HG02642 (cell line): ENCODE measurements around the gene NIPAL3.
"Not testable (repeated sequence)": the region's sequence is repeated elsewhere in the genome, so short reads cannot be mapped to it uniquely, and the experiment has no call there.

ENCODE experiments used
- ATAC-seq: cut with Tn5 transposase; IDR thresholded peaks from one replicate; pipeline ENCODE4 v1.9.1; 2021; ENCODE audit warnings: mild to moderate bottlenecking; ENCODE audit not compliant: unreplicated experiment, poor library complexity

NIPAL3 gene

GRCh38 chr1:24452922-24453485 is 37.4 kb downstream of the NIPAL3 start:
- no peak for ATAC-seq

GRCh38 chr1:24454673-24455072 is 39.1 kb downstream of the NIPAL3 start:
- ATAC-seq: no peak

- ATAC-seq: no peak
These were observed 39.7 kb downstream of the NIPAL3 start for GRCh38 chr1:24455272-24455671.

GRCh38 chr1:24457866-24458265 is 42.3 kb downstream of the NIPAL3 start:
- no peak for ATAC-seq

GRCh38 chr1:24459551-24460266 is 44.1 kb downstream of the NIPAL3 start:
- ATAC-seq: no peak

- not testable (repeated sequence) for ATAC-seq
These were observed 46.5 kb downstream of the NIPAL3 start for GRCh38 chr1:24462128-24462527.

- no peak for ATAC-seq
These were observed 48.5 kb downstream of the NIPAL3 start for GRCh38 chr1:24463776-24464735.

GRCh38 chr1:24465099-24465498 is 49.5 kb downstream of the NIPAL3 start:
- no peak for ATAC-seq

- ATAC-seq: no peak
These were observed 50.0 kb downstream of the NIPAL3 start for GRCh38 chr1:24465638-24466037.

GRCh38 chr1:24468685-24469316 is 53.2 kb downstream of the NIPAL3 start:
- ATAC-seq: no peak

GRCh38 chr1:24470592-24470991 is 55.0 kb downstream of the NIPAL3 start:
- ATAC-seq: no peak

- ATAC-seq: no peak
These were observed 57.1 kb downstream of the NIPAL3 start for GRCh38 chr1:24472527-24473251.

- ATAC-seq: no peak
These were observed 58.6 kb downstream of the NIPAL3 start for GRCh38 chr1:24474193-24474592.

GRCh38 chr1:24475700-24476099 is 60.1 kb downstream of the NIPAL3 start:
- ATAC-seq: no peak

GRCh38 chr1:24476571-24476970 is 61.0 kb downstream of the NIPAL3 start:
- no peak for ATAC-seq

GRCh38 chr1:24477309-24477708 is 61.7 kb downstream of the NIPAL3 start:
- no peak for ATAC-seq

GRCh38 chr1:24481101-24481500 is 65.5 kb downstream of the NIPAL3 start:
- no peak for ATAC-seq

GRCh38 chr1:24481843-24482610 is 66.4 kb downstream of the NIPAL3 start:
- ATAC-seq: no peak

GRCh38 chr1:24483441-24483840 is 67.8 kb downstream of the NIPAL3 start:
- ATAC-seq: no peak
